Activated T-cell treated with anti-CD3 and anti-CD28 coated beads, Interleukin-2, amount 50 U/mL, for 24 hours (primary cell): ENCODE data around the gene EVX2.

ENCODE experiments used
- DNase-seq: peaks from one replicate; pipeline ENCODE4 v3.0.0-alpha.2; 2020
- H3K27ac Mint-ChIP-seq: 2 replicates; pipeline ENCODE4 v1.8.0; 2020; ENCODE audit warnings: mild to moderate bottlenecking, mixed read lengths
- H3K27me3 Mint-ChIP-seq: 2 replicates; pipeline ENCODE4 v1.8.0; 2020; ENCODE audit warnings: mixed read lengths
- H3K36me3 Mint-ChIP-seq: 2 replicates; pipeline ENCODE4 v1.8.0; 2020; ENCODE audit warnings: low read depth, mixed read lengths
- H3K4me1 Mint-ChIP-seq: 2 replicates; pipeline ENCODE4 v1.8.0; 2020; ENCODE audit warnings: low read depth, mixed read lengths
- H3K4me3 Mint-ChIP-seq: 2 replicates; pipeline ENCODE4 v1.8.0; 2020; ENCODE audit warnings: mild to moderate bottlenecking, moderate library complexity, mixed read lengths
- H3K9me3 Mint-ChIP-seq: 2 replicates; pipeline ENCODE4 v1.8.0; 2020; ENCODE audit warnings: mixed read lengths

Gene EVX2

DNA sequence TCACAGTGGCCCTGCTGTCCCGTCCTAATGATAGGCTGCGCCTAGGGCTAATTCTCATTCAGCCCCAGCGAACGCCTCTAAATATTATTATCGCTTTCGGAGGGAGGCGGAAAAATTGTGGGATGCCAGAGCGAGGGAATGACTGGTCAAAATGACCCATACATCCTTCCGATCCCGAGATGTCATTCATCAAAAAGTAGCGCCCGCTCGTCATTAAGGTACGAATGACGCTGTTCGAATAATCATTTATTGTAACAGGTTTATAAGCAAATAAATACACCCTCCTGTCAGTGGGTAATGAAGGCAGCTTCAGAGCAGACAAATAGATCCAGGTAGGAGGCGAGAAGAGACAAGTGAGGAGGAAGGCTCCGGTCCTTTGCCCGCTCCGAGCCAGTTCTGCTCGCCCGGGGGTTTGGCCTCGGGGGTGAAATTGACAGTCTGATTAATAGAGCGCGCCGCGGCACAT is at the start of gene EVX2:
TSS of gene EVX2 (minus strand) at position 167 of the 466 bp plus-strand sequence. CDS start 186 bp downstream, outside the sequence.
- Mint-ChIP-seq H3K4me1 (peaks cover 22% of the 10 kb centered on the region), H3K27me3 (peaks cover 94% of the 10 kb centered on the region), H3K9me3 (peaks cover 10% of the 10 kb centered on the region), H3K36me3 (peaks cover 9% of the 10 kb centered on the region), H3K27ac (peak within 1 kb of the TSS; percentile 79), H3K4me3 (no peak within 1 kb of the TSS)
- DNase-seq = peak; percentile 28

DNA sequence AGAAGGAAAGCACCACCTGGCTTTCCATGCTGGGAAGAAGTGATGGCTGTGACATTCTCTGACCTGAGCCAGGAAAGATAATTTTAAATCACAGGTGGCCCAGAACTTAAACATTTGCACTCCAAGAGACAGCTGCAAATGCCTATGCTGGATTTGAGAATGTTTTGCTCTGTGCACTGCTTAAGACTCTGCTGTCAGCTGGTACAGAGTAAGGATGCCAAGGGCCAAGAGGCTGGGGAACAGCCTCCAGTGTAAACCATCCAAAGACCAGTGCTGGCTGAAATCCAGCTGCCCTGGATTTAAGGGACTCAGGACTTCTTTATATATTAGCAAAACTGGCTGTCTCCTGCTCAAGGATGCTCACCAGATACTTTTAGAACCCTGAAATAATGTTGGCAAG is 49.6 kb upstream of the EVX2 start:
- Mint-ChIP-seq H3K4me3 (no peak overlapping the region), H3K36me3 (no peaks in the 10 kb centered on the region), H3K9me3 (no peaks in the 10 kb centered on the region), H3K27ac (no peak overlapping the region), H3K4me1 (peaks cover 34% of the 10 kb centered on the region), H3K27me3 (peaks cover 87% of the 10 kb centered on the region)
- no peak for DNase-seq

DNA sequence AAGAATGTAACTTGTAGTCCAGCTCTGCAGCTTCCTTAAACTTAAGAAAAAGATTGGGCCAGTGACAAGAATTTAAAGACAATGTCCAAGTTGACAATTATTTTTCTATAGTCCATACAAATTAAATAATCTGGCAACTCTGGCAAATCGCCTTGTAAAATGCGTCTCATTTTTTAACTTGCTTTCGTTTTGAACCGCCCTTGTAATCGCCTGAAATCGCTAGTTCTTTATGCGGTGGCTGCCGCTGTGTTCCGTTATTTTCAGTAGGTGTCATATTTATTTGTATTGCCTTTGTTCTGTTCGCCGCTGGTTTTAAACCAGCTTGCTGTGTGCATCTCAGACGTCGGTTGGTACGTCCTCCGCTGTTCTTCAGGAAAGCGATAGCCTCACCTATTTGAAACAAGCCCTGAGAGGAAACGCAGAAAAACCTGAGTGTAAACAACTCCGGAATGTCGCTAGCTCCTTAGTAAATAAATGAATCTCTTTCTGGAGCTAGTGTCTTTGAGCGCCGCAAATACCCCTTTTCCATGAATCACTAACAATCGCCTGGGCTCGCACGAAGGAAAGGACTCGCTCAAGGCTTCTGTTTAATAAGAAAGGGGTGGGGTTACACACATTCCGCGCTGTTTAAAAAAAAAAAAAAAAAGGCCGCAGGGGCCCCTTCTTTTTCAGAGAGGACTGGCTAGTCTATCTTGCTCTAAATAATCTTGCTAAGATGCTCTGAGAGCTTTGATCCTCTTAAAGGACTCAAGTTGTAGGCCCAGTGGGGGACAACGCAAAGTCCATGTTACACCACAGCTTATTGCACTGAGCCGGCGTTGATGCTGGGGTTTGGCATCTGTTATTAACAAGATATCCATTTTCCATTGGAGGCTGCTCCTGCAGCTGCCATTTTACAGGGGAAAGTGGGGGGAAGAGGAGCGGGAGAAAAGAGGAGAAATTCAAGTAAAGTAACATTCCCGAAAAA is 48.7 kb upstream of the EVX2 start:
- H3K36me3 Mint-ChIP-seq = no peaks in the 10 kb centered on the region
- no peak overlapping the region for H3K27ac Mint-ChIP-seq
- peak overlapping the region; percentile 53 for H3K4me3 Mint-ChIP-seq
- peaks cover 87% of the 10 kb centered on the region for H3K27me3 Mint-ChIP-seq
- no peaks in the 10 kb centered on the region for H3K9me3 Mint-ChIP-seq
- H3K4me1 Mint-ChIP-seq = peaks cover 37% of the 10 kb centered on the region
- peak; percentile 31 for DNase-seq

DNA sequence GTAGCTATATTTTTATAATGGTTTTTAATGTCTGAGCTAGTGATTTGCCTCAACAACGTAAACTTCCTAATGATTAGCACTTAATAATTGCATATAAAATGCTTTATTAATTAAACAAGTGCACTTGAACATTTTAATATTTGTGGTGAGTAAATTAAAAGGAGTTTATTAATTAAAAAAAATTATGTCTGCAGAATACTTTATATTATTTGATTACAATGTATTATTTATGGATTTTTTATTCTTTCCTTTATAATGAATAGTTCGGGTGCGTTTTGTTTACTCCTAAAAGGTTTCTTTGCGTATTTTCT is 48.0 kb upstream of the EVX2 start:
- no peak for DNase-seq
- Mint-ChIP-seq H3K9me3 (no peaks in the 10 kb centered on the region), H3K27ac (no peak overlapping the region), H3K27me3 (peaks cover 87% of the 10 kb centered on the region), H3K4me3 (peak overlapping the region; percentile 53), H3K4me1 (peaks cover 37% of the 10 kb centered on the region), H3K36me3 (no peaks in the 10 kb centered on the region)

DNA sequence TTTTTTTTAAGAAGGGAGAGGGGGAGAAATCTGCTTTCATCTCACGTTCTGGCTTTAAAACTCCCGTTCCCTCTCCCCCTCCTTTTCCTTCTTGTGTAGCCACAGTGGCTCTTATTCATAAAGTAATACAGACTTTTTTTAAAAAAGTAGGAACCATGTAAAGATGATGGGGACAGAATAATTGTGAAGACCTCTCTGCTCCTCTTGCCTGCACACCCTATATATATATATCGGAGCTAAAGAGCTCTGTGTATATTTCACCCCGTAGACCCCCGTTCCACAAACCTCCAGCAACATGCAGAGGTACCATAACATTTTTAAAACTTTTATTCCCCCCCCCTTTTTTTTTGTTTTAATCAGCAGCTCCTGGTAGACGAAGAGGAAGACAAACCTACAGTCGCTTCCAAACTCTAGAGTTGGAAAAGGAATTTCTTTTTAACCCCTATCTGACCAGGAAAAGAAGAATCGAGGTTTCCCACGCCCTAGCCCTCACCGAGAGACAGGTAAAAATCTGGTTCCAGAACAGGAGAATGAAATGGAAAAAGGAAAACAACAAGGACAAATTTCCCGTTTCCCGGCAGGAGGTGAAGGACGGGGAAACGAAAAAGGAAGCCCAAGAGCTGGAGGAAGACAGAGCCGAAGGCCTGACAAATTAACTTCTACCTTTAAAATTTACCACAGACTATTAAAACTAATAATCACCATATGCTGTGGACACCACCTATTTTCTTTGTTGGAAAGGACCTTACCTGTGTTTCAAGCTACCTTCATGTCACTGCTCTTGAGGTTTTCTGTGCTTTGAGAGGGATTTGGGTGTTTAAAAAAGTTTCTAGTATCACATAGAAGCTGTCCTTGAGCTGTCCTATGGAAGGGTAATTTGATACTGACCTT is 47.4 kb upstream of the EVX2 start:
- no peak for DNase-seq
- H3K27ac Mint-ChIP-seq = peak overlapping the region; percentile 60
- H3K36me3 Mint-ChIP-seq = no peaks in the 10 kb centered on the region
- H3K9me3 Mint-ChIP-seq = no peaks in the 10 kb centered on the region
- H3K27me3 Mint-ChIP-seq = peaks cover 88% of the 10 kb centered on the region
- peak overlapping the region; percentile 62 for H3K4me3 Mint-ChIP-seq
- H3K4me1 Mint-ChIP-seq = peaks cover 35% of the 10 kb centered on the region

DNA sequence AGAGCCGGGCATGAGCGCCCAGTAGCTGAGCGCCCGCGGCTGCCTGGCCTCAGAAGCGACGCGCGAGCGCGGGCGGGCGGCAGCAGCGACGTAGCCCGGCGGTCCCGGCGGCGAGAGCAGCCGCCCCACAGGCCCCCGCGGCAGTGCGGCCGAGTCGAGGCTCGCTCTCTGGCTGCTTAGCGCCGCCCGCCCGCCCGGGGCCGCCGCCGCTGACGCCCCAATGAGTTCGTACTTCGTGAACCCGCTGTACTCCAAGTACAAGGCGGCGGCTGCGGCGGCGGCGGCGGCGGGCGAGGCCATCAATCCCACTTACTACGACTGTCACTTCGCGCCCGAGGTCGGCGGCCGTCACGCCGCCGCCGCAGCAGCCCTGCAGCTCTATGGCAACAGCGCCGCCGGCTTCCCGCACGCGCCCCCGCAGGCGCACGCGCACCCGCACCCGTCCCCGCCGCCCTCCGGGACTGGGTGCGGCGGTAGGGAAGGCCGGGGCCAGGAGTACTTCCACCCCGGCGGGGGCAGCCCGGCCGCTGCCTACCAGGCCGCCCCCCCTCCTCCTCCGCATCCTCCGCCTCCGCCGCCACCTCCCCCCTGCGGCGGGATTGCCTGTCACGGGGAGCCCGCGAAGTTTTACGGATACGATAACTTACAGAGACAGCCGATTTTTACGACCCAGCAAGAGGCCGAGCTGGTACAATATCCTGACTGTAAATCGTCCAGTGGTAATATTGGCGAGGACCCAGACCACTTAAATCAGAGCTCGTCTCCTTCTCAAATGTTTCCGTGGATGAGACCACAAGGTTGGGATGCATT is 46.6 kb upstream of the EVX2 start:
- no peaks in the 10 kb centered on the region for H3K36me3 Mint-ChIP-seq

DNA sequence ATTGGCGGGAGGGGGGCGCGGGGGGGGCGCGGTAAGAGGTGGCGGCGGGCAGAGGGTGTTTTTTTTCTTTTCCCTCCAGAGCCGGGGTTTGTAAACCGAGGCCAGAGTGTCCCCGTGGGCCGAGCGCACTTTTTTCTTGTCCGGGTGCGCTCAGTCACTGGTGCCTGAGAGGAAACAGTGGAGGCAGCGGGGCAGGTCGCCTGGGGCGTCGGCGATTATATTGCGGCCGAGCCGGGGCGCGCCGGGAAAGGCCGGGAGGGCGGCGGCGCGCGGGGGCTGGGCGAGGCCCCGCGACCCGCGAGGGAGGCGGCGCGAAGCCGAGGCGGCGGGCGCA is 46.0 kb upstream of the EVX2 start:
- Mint-ChIP-seq H3K4me1 (peaks cover 28% of the 10 kb centered on the region), H3K4me3 (no peak overlapping the region), H3K27me3 (peaks cover 88% of the 10 kb centered on the region), H3K9me3 (no peaks in the 10 kb centered on the region), H3K27ac (no peak overlapping the region), H3K36me3 (no peaks in the 10 kb centered on the region)
- DNase-seq = no peak

More for the DNA sequence above, 46.6 kb upstream of the EVX2 start:
- Mint-ChIP-seq H3K27ac (peak overlapping the region; percentile 60), H3K27me3 (peaks cover 88% of the 10 kb centered on the region), H3K9me3 (no peaks in the 10 kb centered on the region), H3K4me3 (peak overlapping the region; percentile 62), H3K4me1 (peaks cover 28% of the 10 kb centered on the region)
- peak; percentile 52 for DNase-seq

DNA sequence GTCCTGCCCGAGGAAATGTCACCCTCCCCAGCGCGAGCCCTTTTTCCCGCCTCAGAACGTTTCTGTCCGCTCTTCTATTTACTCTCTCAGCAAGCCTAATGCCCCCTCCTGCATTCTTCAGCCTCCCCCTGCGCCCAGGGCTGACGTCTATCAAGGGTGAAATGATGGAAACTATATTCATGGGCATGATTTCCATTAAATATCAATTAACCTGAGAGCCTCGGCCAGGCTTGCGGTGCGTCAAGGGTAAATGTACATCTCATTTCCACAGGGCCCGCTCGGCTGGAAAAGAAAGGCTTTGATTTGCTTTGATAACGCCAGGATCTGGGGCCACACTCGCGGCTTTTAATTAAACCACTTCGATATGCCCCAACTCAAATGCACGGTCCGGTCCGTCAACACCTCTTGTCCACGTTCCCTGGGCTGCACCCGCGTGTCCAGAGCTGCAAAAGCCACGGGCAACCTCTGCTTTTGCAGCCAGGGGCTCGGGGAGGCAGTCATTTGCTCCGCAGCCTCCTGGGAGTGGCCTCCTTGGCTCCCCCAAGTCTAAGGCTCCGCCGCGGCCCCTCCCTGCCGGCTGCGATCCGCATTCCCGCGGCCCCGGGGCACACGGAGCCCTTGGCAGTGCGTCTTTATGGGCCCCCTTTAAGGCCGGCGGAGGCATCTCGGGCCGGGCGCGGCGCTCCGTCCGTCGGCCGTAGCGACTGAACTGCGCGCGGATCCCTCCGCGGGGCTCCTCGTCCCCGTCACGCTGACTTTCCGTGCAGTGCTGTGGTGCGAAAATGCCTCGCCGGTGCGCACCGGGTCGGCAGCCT is 45.4 kb upstream of the EVX2 start, which contains the start of gene HOXD8:
TSS of gene HOXD8 (plus strand) at position 724 of the 815 bp plus-strand sequence. CDS start 662 bp downstream, outside the sequence.
- no peaks in the 10 kb centered on the region for H3K36me3 Mint-ChIP-seq
- H3K9me3 Mint-ChIP-seq = no peaks in the 10 kb centered on the region
- peaks cover 28% of the 10 kb centered on the region for H3K4me1 Mint-ChIP-seq
- peak within 1 kb of the TSS; percentile 2 for H3K27ac Mint-ChIP-seq
- H3K4me3 Mint-ChIP-seq = peak within 1 kb of the TSS; percentile 62
- peak; percentile 54 for DNase-seq
- H3K27me3 Mint-ChIP-seq = peaks cover 88% of the 10 kb centered on the region

DNA sequence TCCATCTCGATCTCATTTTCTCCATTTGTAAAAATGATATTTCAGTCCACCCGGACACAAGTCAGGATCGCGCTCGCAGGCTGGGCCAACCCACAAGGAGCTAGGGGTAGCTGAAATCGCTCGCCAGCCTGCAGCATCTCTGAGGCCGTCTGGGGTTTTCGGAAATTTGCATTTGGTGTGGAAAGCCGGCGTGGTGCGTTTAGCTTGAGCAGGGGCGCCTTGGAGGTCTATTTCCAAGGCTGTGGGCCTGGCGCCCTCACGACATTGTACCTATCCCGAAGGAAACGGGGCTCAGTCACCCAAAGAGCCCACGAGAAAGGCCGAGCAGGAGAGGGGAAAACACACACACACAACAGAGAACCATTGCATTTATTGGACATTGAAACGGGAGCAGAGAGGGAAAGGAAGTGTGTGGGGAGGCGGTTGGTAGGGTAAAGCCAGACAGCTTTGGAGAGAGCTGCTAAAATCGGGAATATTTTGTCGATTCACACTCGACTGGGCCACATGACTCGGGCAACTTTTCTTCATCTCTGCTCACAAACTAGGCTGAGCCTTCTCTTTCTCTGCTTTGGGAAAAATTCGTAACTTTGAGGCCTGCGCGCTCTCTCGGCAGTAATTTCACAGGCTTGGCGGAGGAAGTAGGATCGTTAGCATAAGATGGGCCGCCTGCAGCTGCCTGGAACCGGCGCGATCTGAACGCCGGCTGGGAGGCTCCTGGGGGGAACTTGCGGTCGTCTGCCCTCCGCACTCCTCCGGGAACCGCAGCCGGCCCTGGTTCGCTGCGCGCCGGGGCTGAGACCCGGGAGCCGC is 44.6 kb upstream of the EVX2 start:
- H3K27me3 Mint-ChIP-seq = peaks cover 88% of the 10 kb centered on the region
- H3K9me3 Mint-ChIP-seq = no peaks in the 10 kb centered on the region
- H3K36me3 Mint-ChIP-seq = no peaks in the 10 kb centered on the region
- peak; percentile 33 for DNase-seq
- peaks cover 35% of the 10 kb centered on the region for H3K4me1 Mint-ChIP-seq
- peak overlapping the region; percentile 35 for H3K27ac Mint-ChIP-seq
- peak overlapping the region; percentile 28 for H3K4me3 Mint-ChIP-seq

DNA sequence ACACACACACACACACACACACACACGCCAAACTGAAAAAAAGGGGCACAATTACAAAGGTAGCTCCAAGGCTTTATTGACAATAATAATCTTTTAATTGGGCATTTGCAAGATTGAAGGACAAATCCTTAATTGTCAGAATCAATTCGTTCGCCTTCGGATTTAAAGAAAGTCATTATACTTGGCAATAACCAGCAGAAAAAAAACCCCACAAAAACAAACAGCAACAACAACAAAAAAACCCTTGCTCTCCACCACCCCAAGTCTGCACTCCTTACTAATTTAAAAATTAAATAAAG is 44.0 kb upstream of the EVX2 start:
- DNase-seq = no peak
- no peaks in the 10 kb centered on the region for H3K36me3 Mint-ChIP-seq
- H3K27ac Mint-ChIP-seq = no peak overlapping the region
- H3K9me3 Mint-ChIP-seq = no peaks in the 10 kb centered on the region
- peak overlapping the region; percentile 28 for H3K4me3 Mint-ChIP-seq
- peaks cover 35% of the 10 kb centered on the region for H3K4me1 Mint-ChIP-seq
- peaks cover 84% of the 10 kb centered on the region for H3K27me3 Mint-ChIP-seq

DNA sequence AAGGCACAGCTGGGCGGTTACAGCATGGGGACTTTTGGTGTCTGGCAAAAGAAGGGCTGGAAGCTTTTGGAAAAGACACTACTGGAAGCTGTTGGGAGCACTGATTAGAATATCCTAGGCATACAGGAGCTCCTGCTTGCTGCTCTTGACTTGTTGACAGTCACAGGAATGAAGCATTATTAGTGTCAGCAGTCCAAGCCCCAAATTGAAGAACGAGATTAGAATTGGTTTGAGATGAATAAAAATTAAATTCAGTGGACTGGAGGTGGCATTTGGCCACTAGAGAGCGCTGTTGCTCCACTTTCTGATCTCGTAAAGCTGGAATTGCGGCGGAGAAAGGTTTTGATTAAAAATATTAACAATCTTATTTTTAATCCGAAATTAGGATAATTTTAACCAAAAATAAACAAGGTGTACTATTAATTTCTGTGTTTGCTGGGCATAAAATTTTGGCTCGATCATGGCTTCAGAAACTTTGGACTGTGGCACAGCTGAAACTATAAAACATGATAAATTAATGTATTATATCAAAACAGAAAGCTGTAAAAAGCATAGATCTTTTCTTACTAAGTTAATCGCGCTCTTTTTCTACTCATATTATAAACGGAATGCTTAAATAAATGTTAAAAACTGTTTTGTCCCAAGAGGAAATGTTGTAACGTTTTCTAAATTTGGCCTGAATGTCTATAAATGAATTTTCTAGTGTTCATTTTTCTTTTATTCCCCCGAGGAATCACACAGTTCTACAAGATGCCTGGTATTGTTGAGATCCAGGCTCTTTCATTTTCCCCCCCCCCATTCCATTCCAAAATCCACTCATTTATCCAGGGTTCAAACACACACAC is 43.4 kb upstream of the EVX2 start:
- Mint-ChIP-seq H3K9me3 (no peaks in the 10 kb centered on the region), H3K36me3 (no peaks in the 10 kb centered on the region), H3K4me1 (peaks cover 34% of the 10 kb centered on the region), H3K27ac (no peak overlapping the region), H3K27me3 (peaks cover 83% of the 10 kb centered on the region), H3K4me3 (no peak overlapping the region)
- DNase-seq = peak; percentile 70

DNA sequence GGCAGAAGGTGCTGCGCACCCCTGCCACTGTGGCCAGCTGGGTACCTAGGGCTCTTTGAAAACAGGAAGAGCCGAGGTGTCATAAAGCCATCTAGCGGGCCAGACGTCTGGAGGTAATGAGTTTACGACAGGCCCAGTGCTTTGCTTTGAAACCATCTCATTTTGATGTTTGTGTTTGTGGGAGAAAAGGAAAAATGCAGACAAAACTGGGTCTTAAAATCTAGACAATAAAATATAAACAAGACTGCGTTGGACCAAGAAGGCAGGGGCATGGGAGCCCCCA is 42.0 kb upstream of the EVX2 start:
- Mint-ChIP-seq H3K27me3 (peaks cover 84% of the 10 kb centered on the region), H3K9me3 (no peaks in the 10 kb centered on the region), H3K27ac (no peak overlapping the region), H3K36me3 (no peaks in the 10 kb centered on the region), H3K4me1 (peaks cover 24% of the 10 kb centered on the region), H3K4me3 (no peak overlapping the region)
- DNase-seq = no peak
